Measurements from ENCODE around the gene STKLD1. TPM values are rescaled to one million over a fixed set of nuclear protein-coding genes. Genes with fewer than 3 reads are reported as not detected.
A peak's percentile ranks its signal among the peaks of the same experiment; 100 is the strongest.

Gene STKLD1
- total and polyA plus RNA-seq, 4 donors: 1.4 to 3.5 TPM; not detected in 2

DNA sequence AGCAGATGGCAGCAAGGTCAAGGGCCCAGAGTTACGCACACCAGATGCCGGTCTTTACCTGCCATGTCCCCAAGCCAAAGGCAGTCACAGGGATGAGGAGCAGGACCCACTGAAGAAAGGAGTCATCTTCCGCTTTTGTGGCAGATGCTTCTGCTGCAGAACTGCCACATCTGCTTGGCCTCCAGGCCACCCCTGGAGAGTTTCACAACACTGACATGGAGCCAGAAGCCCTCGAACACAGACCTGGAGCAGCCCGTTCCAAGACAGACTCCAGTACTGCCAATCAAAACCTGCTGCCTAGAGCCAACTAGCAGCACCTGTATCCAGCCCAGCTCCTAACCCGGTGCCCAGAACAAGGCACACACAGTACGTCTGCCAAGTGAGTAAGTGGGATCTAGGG, 21.4 kb upstream of the STKLD1 start:
- DNase-seq: no peak
- no peaks in the 10 kb centered on the region for H3K9me3 ChIP-seq (ENCODE audit: control insufficient read depth, low read length)
- no peaks in the 10 kb centered on the region for H3K27me3 ChIP-seq (ENCODE audit: control insufficient read depth in 1 of 2, insufficient read depth in 2 of 2, low read length in 1 of 2)
- no peak overlapping the region for H3K4me3 ChIP-seq (ENCODE audit: low read length in 2 of 2)
- H3K27ac ChIP-seq (ENCODE audit: low read depth in 1 of 2, low read length in 2 of 2): no peak overlapping the region
- intact Hi-C loops (cut with DNase I): loop anchor here (5.0 to 10.0 kb wide), 2 partner anchors 60 to 63 kb away; partner anchors contain the start of gene REXO4 (in 2 of the 2)
- 75 to 83% methylated on average over 7 of the region's 7 CpGs for WGBS, 2 donors
- ATAC-seq (ENCODE audit: low FRiP score): no peak
- peaks cover 0 to 7% of the 10 kb centered on the region in 2 donors for H3K36me3 ChIP-seq (ENCODE audit: control insufficient read depth in 1 of 2, insufficient read depth in 2 of 2, low read length in 1 of 2)
- H3K4me1 ChIP-seq (ENCODE audit: control insufficient read depth in 1 of 2, insufficient read depth in 2 of 2, low read length in 2 of 2): no peaks in the 10 kb centered on the region

DNA sequence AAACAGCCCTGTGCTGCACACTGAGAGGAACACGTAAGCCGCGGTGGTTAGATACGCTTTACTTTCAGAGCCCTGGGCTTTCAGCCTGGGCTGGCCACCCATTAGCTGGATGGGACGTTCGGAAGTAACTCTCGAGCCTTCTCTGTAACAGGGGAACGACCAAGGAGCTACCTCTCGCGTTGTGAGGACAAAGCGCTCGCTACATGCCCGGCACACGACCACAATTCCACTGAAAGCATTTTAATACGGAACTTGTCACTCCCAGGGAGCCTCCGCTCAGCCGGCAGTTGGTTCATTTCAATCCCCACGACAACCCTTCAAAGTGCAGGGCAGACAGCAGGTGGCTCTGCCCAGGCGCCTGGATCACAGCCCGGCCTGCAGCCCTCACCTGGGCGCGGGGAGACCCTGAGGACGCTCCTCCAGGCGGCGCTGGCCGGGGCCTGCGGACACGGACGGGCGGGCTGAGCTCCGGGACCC, 20.2 kb upstream of the STKLD1 start:
- Histone ChIP-seq H3K36me3 (ENCODE audit: control insufficient read depth in 1 of 2, insufficient read depth in 2 of 2, low read length in 1 of 2) (peaks cover 0 to 4% of the 10 kb centered on the region in 2 donors), H3K4me3 (ENCODE audit: low read length in 2 of 2) (peak overlapping the region; percentile 88 to 92), H3K27ac (ENCODE audit: low read depth in 1 of 2, low read length in 2 of 2) (peak overlapping the region in 1 of 2 donors; percentile 42), H3K9me3 (ENCODE audit: control insufficient read depth, low read length) (no peaks in the 10 kb centered on the region), H3K4me1 (ENCODE audit: control insufficient read depth in 1 of 2, insufficient read depth in 2 of 2, low read length in 2 of 2) (no peaks in the 10 kb centered on the region), H3K27me3 (ENCODE audit: control insufficient read depth in 1 of 2, insufficient read depth in 2 of 2, low read length in 1 of 2) (no peaks in the 10 kb centered on the region)
- WGBS, 2 donors: 1% methylated on average over 31 of the region's 31 CpGs
- intact Hi-C loops (cut with DNase I): loop anchor here (5.0 to 10.0 kb wide), 2 partner anchors 59 to 61 kb away; partner anchors contain the start of gene REXO4 (in 2 of the 2)
- no peak for DNase-seq
- no peak for ATAC-seq (ENCODE audit: low FRiP score)

DNA sequence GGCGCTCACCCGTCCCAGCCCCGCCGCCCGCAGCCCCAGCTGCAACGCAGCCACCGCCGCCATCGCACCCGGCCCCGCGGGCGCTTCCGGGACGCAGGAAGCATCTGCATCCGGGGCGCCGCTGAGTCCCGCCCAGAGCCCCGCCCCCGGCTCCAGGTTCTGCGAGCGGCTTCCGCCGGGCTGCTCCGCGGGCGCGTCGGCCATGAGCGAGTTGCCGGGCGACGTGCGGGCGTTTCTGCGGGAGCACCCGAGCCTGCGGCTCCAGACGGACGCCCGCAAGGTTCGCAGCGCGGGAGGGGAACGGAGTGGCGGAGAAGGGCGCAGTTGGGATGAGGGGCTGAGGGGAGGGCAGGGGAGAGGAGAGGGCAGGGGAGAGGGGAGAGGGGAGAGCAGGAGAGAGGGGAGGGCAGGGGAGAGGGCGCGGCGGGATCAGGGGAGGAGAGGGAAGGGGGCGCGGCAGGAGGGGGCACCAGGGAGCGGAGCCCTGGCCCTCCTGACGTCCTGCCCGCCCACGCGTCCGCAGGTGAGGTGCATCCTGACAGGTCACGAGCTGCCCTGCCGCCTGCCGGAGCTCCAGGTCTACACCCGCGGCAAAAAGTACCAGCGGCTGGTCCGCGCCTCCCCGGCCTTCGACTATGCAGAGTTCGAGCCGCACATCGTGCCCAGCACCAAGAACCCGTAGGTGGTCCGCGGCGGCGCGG, 19.6 kb upstream of the STKLD1 start, which contains the start of the genes SURF1 and SURF2:
TSS of gene SURF1 (minus strand) at position 97 of the 701 bp plus-strand sequence. CDS start at position 63, 34 bp downstream.
TSS of gene SURF2 (plus strand) at position 160 of the 701 bp plus-strand sequence. CDS start at position 203, 43 bp downstream.
- intact Hi-C loops (cut with DNase I): loop anchor here (5.0 to 10.0 kb wide), 2 partner anchors 58 to 61 kb away; partner anchors contain the start of gene REXO4 (in 2 of the 2)
- Histone ChIP-seq H3K4me3 (ENCODE audit: low read length in 2 of 2) (peak within 1 kb of the TSS; percentile 88 to 92), H3K4me1 (ENCODE audit: control insufficient read depth in 1 of 2, insufficient read depth in 2 of 2, low read length in 2 of 2) (no peaks in the 10 kb centered on the region), H3K36me3 (ENCODE audit: control insufficient read depth in 1 of 2, insufficient read depth in 2 of 2, low read length in 1 of 2) (peaks cover 0 to 4% of the 10 kb centered on the region in 2 donors), H3K27me3 (ENCODE audit: control insufficient read depth in 1 of 2, insufficient read depth in 2 of 2, low read length in 1 of 2) (no peaks in the 10 kb centered on the region), H3K9me3 (ENCODE audit: control insufficient read depth, low read length) (no peaks in the 10 kb centered on the region), H3K27ac (ENCODE audit: low read depth in 1 of 2, low read length in 2 of 2) (peak within 1 kb of the TSS in 1 of 2 donors; percentile 42)
- peak; percentile 93 to 96 for DNase-seq
- ATAC-seq (ENCODE audit: low FRiP score): peak; percentile 92
- WGBS, 2 donors: 1% methylated on average over 52 to 78 of the region's 78 CpGs

DNA sequence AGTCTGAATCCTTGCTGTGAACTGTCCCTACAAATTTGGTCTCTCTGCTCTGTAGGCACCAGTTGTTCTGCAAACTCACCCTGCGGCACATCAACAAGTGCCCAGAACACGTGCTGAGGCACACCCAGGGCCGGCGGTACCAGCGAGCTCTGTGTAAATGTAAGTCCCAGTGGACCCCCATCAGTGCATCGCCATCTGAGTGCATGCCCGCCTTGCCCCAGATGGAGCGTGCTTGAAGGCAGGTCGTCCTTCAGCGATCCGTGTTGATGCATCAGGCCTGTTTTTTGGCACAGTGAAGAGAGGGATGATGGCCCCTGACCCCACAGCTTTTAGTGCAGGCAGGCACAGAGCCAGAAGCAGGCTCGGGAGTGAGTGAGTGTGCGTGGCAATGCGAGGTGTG, 18.5 kb upstream of the STKLD1 start:
- Histone ChIP-seq H3K36me3 (ENCODE audit: control insufficient read depth in 1 of 2, insufficient read depth in 2 of 2, low read length in 1 of 2) (no peaks in the 10 kb centered on the region), H3K27ac (ENCODE audit: low read depth in 1 of 2, low read length in 2 of 2) (no peak overlapping the region), H3K4me3 (ENCODE audit: low read length in 2 of 2) (no peak overlapping the region), H3K27me3 (ENCODE audit: control insufficient read depth in 1 of 2, insufficient read depth in 2 of 2, low read length in 1 of 2) (no peaks in the 10 kb centered on the region), H3K9me3 (ENCODE audit: control insufficient read depth, low read length) (no peaks in the 10 kb centered on the region), H3K4me1 (ENCODE audit: control insufficient read depth in 1 of 2, insufficient read depth in 2 of 2, low read length in 2 of 2) (no peaks in the 10 kb centered on the region)
- 83% methylated on average over 14 of the region's 14 CpGs for WGBS, 2 donors
- ATAC-seq (ENCODE audit: low FRiP score) (no peak), DNase-seq (no peak)
- intact Hi-C loops (cut with DNase I): loop anchor here (5.0 to 10.0 kb wide), 2 partner anchors 57 to 60 kb away; partner anchors contain the start of gene REXO4 (in 2 of the 2)

DNA sequence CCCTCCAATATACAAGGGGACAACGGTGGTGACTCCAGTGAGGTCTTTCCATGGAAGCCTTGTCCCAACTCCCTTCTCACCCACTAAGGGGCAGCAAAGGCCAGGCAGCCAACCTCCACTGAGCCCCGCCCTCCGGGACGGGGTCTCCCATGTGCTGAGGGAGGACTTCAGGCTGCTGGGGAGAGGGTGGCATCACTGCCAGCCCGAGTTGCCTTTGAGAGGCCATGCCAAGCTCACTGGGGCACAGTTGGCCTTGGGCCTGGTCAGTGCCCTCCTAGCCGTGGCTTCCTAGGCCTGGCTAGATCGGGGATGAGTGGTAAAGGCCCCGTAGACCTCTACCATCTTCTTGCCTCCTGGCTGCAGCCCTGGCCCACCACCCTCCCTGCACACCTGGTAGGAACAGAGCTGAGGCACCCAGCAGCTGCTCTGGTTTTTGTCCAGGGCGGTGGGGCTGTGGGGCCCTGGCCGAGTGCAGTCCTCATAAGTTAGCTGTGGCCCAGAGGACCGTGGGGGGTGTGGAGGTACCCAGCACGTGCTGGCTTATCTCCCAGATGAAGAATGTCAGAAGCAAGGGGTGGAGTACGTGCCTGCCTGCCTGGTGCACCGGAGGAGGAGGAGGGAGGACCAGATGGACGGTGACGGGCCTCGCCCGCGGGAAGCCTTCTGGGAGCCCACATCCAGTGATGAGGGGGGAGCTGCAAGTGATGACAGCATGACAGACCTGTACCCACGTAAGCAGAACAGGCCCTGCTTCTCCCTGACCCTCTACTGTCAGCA, 16.6 kb upstream of the STKLD1 start:
- intact Hi-C loops (cut with DNase I): loop anchor here (5.0 to 10.0 kb wide), 2 partner anchors 55 to 58 kb away; partner anchors contain the start of gene REXO4 (in 2 of the 2)
- Histone ChIP-seq H3K27ac (ENCODE audit: low read depth in 1 of 2, low read length in 2 of 2) (no peak overlapping the region), H3K36me3 (ENCODE audit: control insufficient read depth in 1 of 2, insufficient read depth in 2 of 2, low read length in 1 of 2) (peaks cover 0 to 5% of the 10 kb centered on the region in 2 donors), H3K27me3 (ENCODE audit: control insufficient read depth in 1 of 2, insufficient read depth in 2 of 2, low read length in 1 of 2) (no peaks in the 10 kb centered on the region), H3K4me1 (ENCODE audit: control insufficient read depth in 1 of 2, insufficient read depth in 2 of 2, low read length in 2 of 2) (no peaks in the 10 kb centered on the region), H3K4me3 (ENCODE audit: low read length in 2 of 2) (no peak overlapping the region), H3K9me3 (ENCODE audit: control insufficient read depth, low read length) (no peaks in the 10 kb centered on the region)
- no peak for DNase-seq
- WGBS, 2 donors: 49 to 52% methylated on average over 19 to 20 of the region's 20 CpGs
- ATAC-seq (ENCODE audit: low FRiP score): no peak

DNA sequence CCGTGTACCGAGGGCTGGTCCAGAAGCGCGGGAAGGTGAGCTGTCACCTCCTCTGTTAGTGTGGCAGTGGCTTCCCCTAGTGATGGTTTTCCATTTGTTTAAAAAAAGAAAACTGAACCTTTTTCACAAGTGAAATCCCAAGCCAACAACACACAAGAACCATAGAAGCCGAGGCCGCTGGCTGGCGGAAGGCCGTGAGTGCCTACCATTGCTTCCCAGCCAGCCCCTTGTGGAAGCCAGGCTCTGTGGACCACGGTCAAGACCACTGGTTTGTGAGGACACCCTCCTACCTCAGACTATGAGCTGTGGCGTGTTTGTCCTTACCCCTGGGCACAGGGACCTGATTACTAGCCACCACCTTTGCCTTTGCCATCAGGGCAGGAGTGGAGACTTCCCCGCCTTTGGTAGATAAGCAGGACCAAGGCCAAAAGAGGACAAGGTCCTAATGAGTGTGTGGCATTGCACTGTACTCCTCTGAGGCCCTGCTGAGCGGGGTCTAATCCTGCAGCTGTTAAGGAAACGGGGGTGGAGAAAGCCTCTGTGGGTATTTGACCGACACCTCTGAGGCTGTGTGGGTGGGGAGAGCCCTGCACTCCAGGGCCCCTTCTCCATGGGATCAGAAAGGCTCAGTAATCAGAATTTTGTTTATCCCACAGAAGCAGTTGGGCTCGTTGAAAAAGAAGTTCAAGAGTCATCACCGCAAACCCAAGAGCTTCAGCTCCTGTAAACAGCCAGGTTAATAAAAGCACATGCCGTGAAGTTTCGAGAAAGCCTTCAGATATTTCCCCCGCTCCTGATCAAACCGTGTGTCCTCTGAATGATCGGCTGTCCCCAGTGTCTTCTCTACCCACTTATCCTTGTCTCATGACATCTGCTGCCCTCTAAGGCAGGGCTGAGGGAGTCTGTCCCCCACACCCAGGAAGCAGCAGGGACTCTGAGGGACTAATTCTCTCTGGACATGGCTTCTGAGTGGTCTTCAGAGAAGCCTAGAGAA, 15.5 kb upstream of the STKLD1 start:
- Histone ChIP-seq H3K36me3 (ENCODE audit: control insufficient read depth in 1 of 2, insufficient read depth in 2 of 2, low read length in 1 of 2) (peaks cover 0 to 9% of the 10 kb centered on the region in 2 donors), H3K27ac (ENCODE audit: low read depth in 1 of 2, low read length in 2 of 2) (no peak overlapping the region), H3K9me3 (ENCODE audit: control insufficient read depth, low read length) (no peaks in the 10 kb centered on the region), H3K27me3 (ENCODE audit: control insufficient read depth in 1 of 2, insufficient read depth in 2 of 2, low read length in 1 of 2) (no peaks in the 10 kb centered on the region), H3K4me1 (ENCODE audit: control insufficient read depth in 1 of 2, insufficient read depth in 2 of 2, low read length in 2 of 2) (no peaks in the 10 kb centered on the region), H3K4me3 (ENCODE audit: low read length in 2 of 2) (no peak overlapping the region)
- DNase-seq (no peak), ATAC-seq (ENCODE audit: low FRiP score) (no peak)
- intact Hi-C loops (cut with DNase I): no loop called here
- 77 to 78% methylated on average over 21 of the region's 21 CpGs for WGBS, 2 donors

DNA sequence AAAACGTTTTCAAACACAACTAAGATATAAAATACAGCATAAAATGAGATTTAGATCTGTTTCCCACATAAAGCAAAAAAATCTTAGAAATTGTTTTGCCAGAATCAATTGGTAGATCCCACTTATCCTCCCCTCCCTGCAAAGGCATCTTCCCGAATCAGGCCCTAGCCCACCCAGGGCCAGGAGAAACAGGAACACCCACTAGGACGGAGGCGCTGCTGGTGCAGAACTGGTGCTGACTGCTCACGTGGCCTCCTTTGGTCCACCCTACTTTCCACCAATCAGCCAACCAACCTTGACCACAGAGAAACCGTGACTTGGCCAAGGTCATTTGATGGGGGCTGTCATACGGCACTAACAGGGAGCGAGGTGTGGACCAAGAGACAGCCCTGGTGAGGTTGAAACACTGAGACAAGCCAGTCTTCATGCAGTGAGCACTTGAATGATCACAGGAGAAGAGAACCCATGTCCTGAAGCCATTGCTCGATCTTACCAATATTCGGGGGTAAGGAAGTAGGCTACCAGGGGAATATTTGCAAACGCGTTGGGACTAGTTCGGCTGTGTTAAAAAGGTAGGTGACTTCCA, 14.6 kb upstream of the STKLD1 start:
- Histone ChIP-seq H3K27me3 (ENCODE audit: control insufficient read depth in 1 of 2, insufficient read depth in 2 of 2, low read length in 1 of 2) (no peaks in the 10 kb centered on the region), H3K9me3 (ENCODE audit: control insufficient read depth, low read length) (no peaks in the 10 kb centered on the region), H3K27ac (ENCODE audit: low read depth in 1 of 2, low read length in 2 of 2) (no peak overlapping the region), H3K4me3 (ENCODE audit: low read length in 2 of 2) (no peak overlapping the region), H3K4me1 (ENCODE audit: control insufficient read depth in 1 of 2, insufficient read depth in 2 of 2, low read length in 2 of 2) (no peaks in the 10 kb centered on the region), H3K36me3 (ENCODE audit: control insufficient read depth in 1 of 2, insufficient read depth in 2 of 2, low read length in 1 of 2) (peaks cover 0 to 10% of the 10 kb centered on the region in 2 donors)
- no peak for ATAC-seq (ENCODE audit: low FRiP score)
- 75 to 77% methylated on average over 13 of the region's 13 CpGs for WGBS, 2 donors
- intact Hi-C loops (cut with DNase I): no loop called here
- no peak for DNase-seq

Measured in aorta (tissue), 5 donors.